Body of pancreas (tissue), 4 donors: ENCODE measurements around the gene CASKIN2.

Experiments used
- CTCF ChIP-seq, 7 experiments: fragments of 450-650 bp in 4 of 7; fragments of 200-600 bp in 3 of 7; sonication (generic) in 3 of 7; IDR thresholded peaks; one replicate each; pipeline ENCODE4 v1.5.1; 2016 to 2019; ENCODE audit warnings: antibody characterized with exemption in 7 of 7
- POLR2A ChIP-seq, 3 donors: fragments of 450-650 bp; IDR thresholded peaks; one replicate each; pipeline ENCODE4 v1.6.1; 2016; ENCODE audit warnings: antibody characterized with exemption in 3 of 3, mild to moderate bottlenecking in 2 of 3

- TF ChIP-seq POLR2A (IDR thresholded peaks at IDR 0.05) (no peak), CTCF (IDR thresholded peaks at IDR 0.05) (no peak)
Observed at GRCh38 chr17:75468291-75468754, 47.0 kb downstream of the CASKIN2 start.
